HEK293 (cell line): ENCODE measurements around the gene TPRG1.

Experiments
- CTCF ChIA-PET: fragments of 350-600 bp; formaldehyde crosslinking; extraction: SDS; loops from one replicate; lab custom pipeline; 2021; ENCODE audit warnings: antibody characterized with exemption; lab: Yijun Ruan, JAX
- POLR2A ChIA-PET: fragments of 300-600 bp; formaldehyde crosslinking; extraction: SDS; loops from one replicate; lab custom pipeline; 2020; ENCODE audit warnings: antibody characterized with exemption, inconsistent platforms; lab: Yijun Ruan, JAX
- H3K27ac ChIP-seq: fragments of 200-500 bp; sonication (Bioruptor generic); 2 replicates; pipeline ENCODE4 v1.5.1; 2014; ENCODE audit warnings: low read depth, low read length, control low read depth, inconsistent platforms; ENCODE audit errors: extremely low read depth
- H3K36me3 ChIP-seq, 2 experiments: fragments of 200-500 bp in 1 of 2; sonication (Bioruptor generic) in 1 of 2; 1 replicate in 1 of 2; 2 replicates in 1 of 2; pipeline ENCODE4 v1.5.1; 2014 to 2017; ENCODE audit warnings: inconsistent platforms in 2 of 2, low read length in 2 of 2; ENCODE audit not compliant: control insufficient read depth in 2 of 2, insufficient read depth in 1 of 2
- H3K4me1 ChIP-seq: fragments of 200-500 bp; sonication (Bioruptor generic); 2 replicates; pipeline ENCODE4 v1.5.1; 2014; ENCODE audit warnings: mild to moderate bottlenecking, low read length, inconsistent platforms; ENCODE audit not compliant: control insufficient read depth, insufficient read depth
- H3K4me3 ChIP-seq: 2 replicates; pipeline ENCODE4 v1.5.1; 2011; ENCODE audit warnings: low read depth, mild to moderate bottlenecking, control low read depth, low read length, moderate library complexity
- H3K9me3 ChIP-seq: fragments of 200-500 bp; sonication (Bioruptor generic); 2 replicates; pipeline ENCODE4 v1.5.1; 2014; ENCODE audit warnings: low read depth, low read length, inconsistent platforms; ENCODE audit not compliant: control insufficient read depth, insufficient read depth
- BCL11A ChIP-seq: fragments of 450-650 bp; formaldehyde crosslinking; IDR thresholded peaks from 2 replicates; pipeline ENCODE4 v1.5.1; 2016; ENCODE audit warnings: low read depth, missing biosample characterization, missing genetic modification characterization
- INSM2 ChIP-seq: fragments of 450-650 bp; formaldehyde crosslinking; IDR thresholded peaks from 2 replicates; pipeline ENCODE4 v1.5.1; 2016; ENCODE audit warnings: missing biosample characterization, missing genetic modification characterization
- PRDM10 ChIP-seq: fragments of 450-650 bp; formaldehyde crosslinking; IDR thresholded peaks from 2 replicates; pipeline ENCODE4 v1.5.1; 2016; ENCODE audit warnings: missing biosample characterization, missing genetic modification characterization
- PRDM4 ChIP-seq: fragments of 450-650 bp; formaldehyde crosslinking; IDR thresholded peaks from 2 replicates; pipeline ENCODE4 v1.5.1; 2017; ENCODE audit warnings: missing biosample characterization, missing genetic modification characterization
- REST ChIP-seq: fragments of 450-650 bp; formaldehyde crosslinking; IDR thresholded peaks from 2 replicates; pipeline ENCODE4 v1.5.1; 2016; ENCODE audit warnings: missing biosample characterization, missing genetic modification characterization
- SALL2 ChIP-seq: fragments of 450-650 bp; formaldehyde crosslinking; IDR thresholded peaks from 2 replicates; pipeline ENCODE4 v1.5.0; 2017; ENCODE audit warnings: missing biosample characterization, mild to moderate bottlenecking, missing genetic modification characterization, borderline replicate concordance
- ZBTB26 ChIP-seq: fragments of 450-650 bp; formaldehyde crosslinking; optimal IDR thresholded peaks from 2 replicates; pipeline ENCODE3; 2016; ENCODE audit warnings: missing biosample characterization, mild to moderate bottlenecking, missing genetic modification characterization
- ZBTB48 ChIP-seq: fragments of 450-650 bp; formaldehyde crosslinking; IDR thresholded peaks from 2 replicates; pipeline ENCODE4 v1.5.1; 2016; ENCODE audit warnings: missing biosample characterization, missing genetic modification characterization
- ZNF280D ChIP-seq: fragments of 450-650 bp; formaldehyde crosslinking; IDR thresholded peaks from 2 replicates; pipeline ENCODE4 v1.5.1; 2016; ENCODE audit warnings: missing biosample characterization, missing genetic modification characterization
- ZNF449 ChIP-seq: fragments of 450-650 bp; formaldehyde crosslinking; IDR thresholded peaks from 2 replicates; pipeline ENCODE4 v1.5.1; 2017; ENCODE audit warnings: missing biosample characterization, mild to moderate bottlenecking, missing genetic modification characterization, moderate library complexity
- ZNF488 ChIP-seq: fragments of 450-650 bp; formaldehyde crosslinking; IDR thresholded peaks from 2 replicates; pipeline ENCODE4 v1.5.1; 2016; ENCODE audit warnings: missing biosample characterization, missing genetic modification characterization
- ZNF558 ChIP-seq: fragments of 450-650 bp; formaldehyde crosslinking; IDR thresholded peaks from 2 replicates; pipeline ENCODE4 v1.5.1; 2016; ENCODE audit warnings: missing biosample characterization, missing genetic modification characterization

The TPRG1 gene

GRCh38 chr3:189286916-189287315, 115.1 kb downstream of the TPRG1 start:
- CTCF ChIA-PET = interaction anchor here (0.6 kb wide), 1 partner anchor 425 kb away, joined by 3 read pairs; no protein-coding TSS in a partner anchor
- POLR2A ChIA-PET = no interaction called here
- Histone ChIP-seq H3K36me3 (no peaks in the 10 kb centered on the region), H3K4me3 (no peak overlapping the region), H3K9me3 (no peaks in the 10 kb centered on the region), H3K4me1 (no peaks in the 10 kb centered on the region), H3K27ac (no peak overlapping the region)
- no peak for TF ChIP-seq ZNF488 (tag by site-specific recombination)
- no peak for TF ChIP-seq ZNF558 (tag by site-specific recombination)

- ChIA-PET POLR2A (no interaction called here), CTCF (interaction anchor here (0.5 to 1.0 kb wide), 3 partner anchors 16 to 1339 kb away, joined by 3 to 6 read pairs (median 4); no protein-coding TSS in a partner anchor)
- Histone ChIP-seq H3K4me1 (0 out of 2 replicates have a peak, but pooled peaks cover 2% of the 10 kb centered on the region), H3K4me3 (no peak overlapping the region), H3K9me3 (no peaks in the 10 kb centered on the region), H3K27ac (no peak overlapping the region), H3K36me3 (no peaks in the 10 kb centered on the region)
- TF ChIP-seq BCL11A (tag by site-specific recombination) = no peak
- no peak for TF ChIP-seq ZBTB26 (tag by site-specific recombination)
- no peak for TF ChIP-seq REST (tag by site-specific recombination)
- TF ChIP-seq ZBTB48 (tag by site-specific recombination) = no peak
- TF ChIP-seq PRDM10 (tag by site-specific recombination) = no peak
- no peak for TF ChIP-seq ZNF449
- no peak for TF ChIP-seq PRDM4 (tag by site-specific recombination)
- TF ChIP-seq SALL2 (tag by site-specific recombination) = no peak
- no peak for TF ChIP-seq ZNF280D (tag by site-specific recombination)
- no peak for TF ChIP-seq INSM2 (tag by site-specific recombination)
These were observed 116.8 kb downstream of the TPRG1 start for GRCh38 chr3:189288348-189289235.
